ACC112 (cell line): Measurements from ENCODE around the gene NFKBIB.
A peak's percentile ranks its signal among the peaks of the same experiment; 100 is the strongest.
"Not testable (repeated sequence)": the region's sequence is repeated elsewhere in the genome, so short reads cannot be mapped to it uniquely, and the experiment has no call there.

Source experiments
- H2AFZ ChIP-seq: fragments of 200-600 bp; sonication (generic); one replicate; pipeline ENCODE4 v1.6.0; 2017; ENCODE audit warnings: antibody characterized with exemption, low read length; ENCODE audit not compliant: unreplicated experiment
- H3K27ac ChIP-seq: fragments of 200-600 bp; sonication (generic); 2 replicates; pipeline ENCODE4 v1.5.1; 2014; ENCODE audit warnings: low read depth, mild to moderate bottlenecking, antibody characterized with exemption, low read length, moderate library complexity
- H3K27me3 ChIP-seq: fragments of 200-600 bp; sonication (generic); 2 replicates; pipeline ENCODE4 v1.6.1; 2014; ENCODE audit warnings: mild to moderate bottlenecking, antibody characterized with exemption, low read length, moderate library complexity, mixed read lengths; ENCODE audit not compliant: insufficient read depth
- H3K36me3 ChIP-seq: fragments of 200-600 bp; sonication (generic); 2 replicates; pipeline ENCODE4 v1.6.1; 2016; ENCODE audit warnings: mild to moderate bottlenecking, antibody characterized with exemption, low read length, moderate library complexity, mixed read lengths; ENCODE audit not compliant: insufficient read depth
- H3K4me1 ChIP-seq: fragments of 200-600 bp; sonication (generic); one replicate; pipeline ENCODE4 v1.6.1; 2016; ENCODE audit warnings: low read length, mixed read lengths; ENCODE audit not compliant: insufficient read depth, unreplicated experiment, control insufficient read depth
- H3K4me3 ChIP-seq: fragments of 200-600 bp; sonication (generic); 2 replicates; pipeline ENCODE4 v1.5.1; 2014; ENCODE audit warnings: mild to moderate bottlenecking, low read depth, low read length
- H3K79me2 ChIP-seq: fragments of 200-600 bp; sonication (generic); one replicate; pipeline ENCODE4 v1.6.0; 2016; ENCODE audit warnings: low read length; ENCODE audit not compliant: control insufficient read depth, unreplicated experiment, insufficient read depth

Gene NFKBIB

DNA sequence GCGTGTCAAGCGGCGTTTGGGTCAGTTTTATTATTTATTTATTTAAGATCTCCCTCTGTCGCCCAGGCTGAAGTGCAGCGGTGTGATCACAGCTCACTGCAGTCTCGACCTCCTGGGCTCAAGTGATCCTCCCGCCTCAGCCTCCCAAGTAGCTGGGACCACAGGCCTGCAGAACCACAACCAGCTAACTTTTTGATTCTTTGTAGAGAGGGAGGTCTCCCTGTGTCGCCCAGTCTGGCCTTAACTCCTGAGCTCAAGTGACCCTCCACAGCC, 31.7 kb downstream of the NFKBIB start:
- H3K4me3 ChIP-seq, result peak overlapping the region; percentile 94
- no peaks in the 10 kb centered on the region for H3K36me3 ChIP-seq
- H3K4me1 ChIP-seq, result peaks cover 7% of the 10 kb centered on the region
- peaks cover 17% of the 10 kb centered on the region for H3K79me2 ChIP-seq
- no peak overlapping the region for H3K27ac ChIP-seq
- no peak overlapping the region for H2AFZ ChIP-seq
- no peaks in the 10 kb centered on the region for H3K27me3 ChIP-seq

DNA sequence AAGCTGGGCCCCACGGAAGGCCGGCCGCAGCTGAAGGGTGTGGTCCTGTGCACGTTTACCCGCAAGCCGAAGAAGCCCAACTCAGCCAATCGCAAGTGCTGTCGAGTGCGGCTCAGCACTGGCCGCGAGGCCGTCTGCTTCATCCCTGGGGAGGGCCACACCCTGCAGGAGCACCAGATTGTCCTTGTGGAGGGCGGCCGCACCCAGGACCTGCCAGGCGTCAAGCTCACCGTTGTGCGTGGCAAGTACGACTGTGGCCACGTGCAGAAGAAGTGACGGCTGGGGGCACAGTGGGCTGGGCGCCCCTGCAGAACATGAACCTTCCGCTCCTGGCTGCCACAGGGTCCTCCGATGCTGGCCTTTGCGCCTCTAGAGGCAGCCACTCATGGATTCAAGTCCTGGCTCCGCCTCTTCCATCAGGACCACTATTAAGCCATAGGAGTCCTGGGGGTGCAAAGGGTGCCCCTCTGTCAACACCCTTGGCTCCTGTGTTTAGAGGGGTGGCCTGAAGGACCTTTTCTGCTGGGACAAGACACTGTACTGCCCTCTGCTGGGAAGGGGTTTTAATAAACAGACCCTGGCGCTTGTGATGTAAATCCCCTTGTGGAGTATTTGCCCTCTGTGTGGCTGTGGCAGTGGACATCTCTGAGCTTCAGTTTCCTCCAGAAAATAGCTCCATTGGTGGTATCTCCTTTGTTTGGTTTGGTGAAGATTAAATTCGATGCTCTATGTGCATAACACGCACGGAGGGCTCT, 32.8 kb downstream of the NFKBIB start:
- Histone ChIP-seq H3K79me2 (peaks cover 17% of the 10 kb centered on the region), H3K36me3 (no peaks in the 10 kb centered on the region), H3K4me1 (peaks cover 7% of the 10 kb centered on the region), H2AFZ (no peak overlapping the region), H3K27ac (no peak overlapping the region), H3K27me3 (no peaks in the 10 kb centered on the region), H3K4me3 (peak overlapping the region; percentile 94; the same call in 1 of the 2 replicates)

DNA sequence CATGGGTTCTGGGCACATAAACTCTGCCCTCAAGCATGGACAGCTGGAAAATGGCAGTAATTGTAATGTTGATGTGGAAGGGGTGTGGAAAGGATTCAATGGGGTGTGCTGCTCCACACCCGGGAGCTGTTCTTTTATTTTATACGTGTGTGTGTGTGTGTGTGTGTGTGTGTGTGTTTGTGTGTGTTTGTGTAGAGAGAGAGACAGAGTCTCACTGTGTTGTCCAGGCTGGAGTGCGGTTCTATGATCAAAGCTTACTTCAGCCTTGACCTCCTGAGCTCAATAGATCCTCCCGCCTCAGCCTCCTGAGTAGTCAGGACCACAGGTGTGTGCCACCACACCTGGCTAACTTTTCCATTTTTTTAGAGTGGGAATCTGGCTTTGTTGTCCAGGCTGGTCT, 33.8 kb downstream of the NFKBIB start:
- peaks cover 7% of the 10 kb centered on the region for H3K4me1 ChIP-seq
- H3K36me3 ChIP-seq, result no peaks in the 10 kb centered on the region
- no peaks in the 10 kb centered on the region for H3K27me3 ChIP-seq
- H3K79me2 ChIP-seq, result peaks cover 17% of the 10 kb centered on the region
- H2AFZ ChIP-seq, result no peak overlapping the region
- H3K27ac ChIP-seq, result no peak overlapping the region
- no peak overlapping the region for H3K4me3 ChIP-seq

DNA sequence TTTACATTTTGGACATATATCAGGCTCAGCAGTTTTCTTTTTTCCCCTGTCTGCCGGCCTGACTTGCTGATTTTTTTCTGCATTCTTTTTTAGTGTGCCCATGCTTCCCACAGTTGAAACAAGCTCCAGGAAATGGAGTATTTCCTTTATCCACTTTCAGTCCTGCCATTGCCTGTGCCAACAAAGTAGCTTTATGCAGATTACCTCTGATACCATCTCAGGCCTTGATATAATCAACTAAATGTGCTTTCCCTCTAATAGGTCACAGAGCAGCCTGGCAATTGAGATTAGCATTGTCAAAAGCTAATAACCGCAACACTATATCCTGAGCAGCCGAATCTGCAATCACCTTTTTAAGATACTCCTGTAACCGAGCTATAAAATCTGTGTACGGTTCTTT, 40.2 kb downstream of the NFKBIB start:
- no peaks in the 10 kb centered on the region for H3K79me2 ChIP-seq
- no peak overlapping the region for H2AFZ ChIP-seq
- no peak overlapping the region for H3K4me3 ChIP-seq
- H3K27me3 ChIP-seq, result no peaks in the 10 kb centered on the region
- H3K36me3 ChIP-seq, result no peaks in the 10 kb centered on the region
- H3K4me1 ChIP-seq, result no peaks in the 10 kb centered on the region
- no peak overlapping the region for H3K27ac ChIP-seq

DNA sequence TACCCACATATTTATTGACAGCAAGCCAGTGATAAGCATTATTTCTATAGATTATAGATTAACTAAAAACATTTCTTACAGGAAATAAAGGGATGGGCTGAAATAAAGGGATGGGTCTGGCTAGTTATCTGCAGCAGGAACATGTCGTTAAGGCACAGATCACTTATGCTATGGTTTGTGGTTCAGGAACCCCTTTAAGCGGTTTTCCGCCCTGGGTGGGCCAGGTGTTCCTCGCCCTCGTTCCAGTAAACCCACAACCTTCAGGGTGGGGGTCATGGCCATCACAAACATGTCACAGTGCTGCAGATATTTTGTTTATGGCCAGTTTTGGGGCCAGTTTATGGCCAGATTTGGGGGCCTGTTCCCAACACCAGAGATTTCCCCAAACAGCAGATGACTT, 41.7 kb downstream of the NFKBIB start:
- not testable (repeated sequence) for H3K27ac ChIP-seq, H3K27me3 ChIP-seq, H3K4me3 ChIP-seq, H3K4me1 ChIP-seq, H3K36me3 ChIP-seq, H3K79me2 ChIP-seq, H2AFZ ChIP-seq

DNA sequence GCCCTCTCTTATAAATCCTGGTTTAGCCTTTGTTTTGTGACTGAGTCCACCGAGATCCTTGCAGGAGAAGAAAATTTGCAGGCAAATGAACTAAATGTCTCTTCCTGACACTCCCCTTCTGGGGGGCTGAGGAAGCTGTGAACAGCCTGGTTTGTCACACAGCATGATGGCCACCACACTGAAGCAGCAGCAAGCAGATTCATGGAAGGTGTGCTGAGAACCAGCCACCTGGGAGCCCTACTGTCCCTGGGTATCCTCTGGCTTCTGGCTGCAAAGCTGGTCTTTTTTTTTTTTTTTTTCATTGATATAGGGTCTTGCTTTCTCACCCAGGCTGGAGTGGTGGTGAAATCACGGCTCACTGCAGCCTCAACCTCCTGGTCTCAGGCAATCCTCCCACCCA, 42.2 kb downstream of the NFKBIB start:
- H2AFZ ChIP-seq, result no peak overlapping the region

DNA sequence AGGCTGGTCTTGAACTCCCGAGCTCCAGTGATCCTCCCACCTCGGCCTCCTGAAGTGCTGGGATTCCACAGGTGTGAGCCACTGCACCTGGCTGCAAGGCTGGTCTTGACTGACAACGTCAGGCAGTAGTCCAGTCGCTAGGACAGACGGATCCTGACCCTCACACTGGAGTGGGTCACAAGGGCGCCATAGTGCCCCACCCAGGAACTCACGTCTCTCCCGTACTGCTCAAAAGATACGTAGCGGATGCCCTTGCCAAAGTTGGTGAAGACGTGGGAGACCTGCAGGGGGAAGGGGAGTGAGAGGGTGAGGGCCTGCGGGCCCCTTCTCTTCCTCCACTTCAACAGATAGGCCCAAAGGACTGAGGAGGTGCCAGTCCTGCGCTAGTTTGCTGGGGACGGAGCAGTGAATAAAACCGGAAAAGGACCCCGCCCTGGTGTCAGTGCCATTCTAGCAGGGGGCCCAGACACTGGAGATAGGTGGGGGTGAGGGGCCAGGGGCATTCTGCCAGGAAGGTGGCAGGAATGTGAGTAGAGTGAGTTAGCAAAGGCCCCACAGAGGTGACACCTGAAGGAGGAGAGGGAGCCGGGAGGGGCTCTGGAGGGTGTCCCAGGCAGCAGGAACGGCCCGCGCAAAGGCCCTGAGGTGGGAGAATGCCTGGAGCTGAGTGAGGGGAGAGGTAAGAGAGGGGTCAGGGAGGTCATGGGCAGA, 42.9 kb downstream of the NFKBIB start:
- H2AFZ ChIP-seq, result no peak overlapping the region
- H3K4me1 ChIP-seq, result no peaks in the 10 kb centered on the region
- H3K27me3 ChIP-seq, result no peaks in the 10 kb centered on the region
- no peaks in the 10 kb centered on the region for H3K79me2 ChIP-seq
- H3K4me3 ChIP-seq, result no peak overlapping the region
- 0 out of 2 replicates have a peak, but pooled peaks cover 4% of the 10 kb centered on the region for H3K36me3 ChIP-seq
- H3K27ac ChIP-seq, result no peak overlapping the region

More for the DNA sequence above, 42.2 kb downstream of the NFKBIB start:
- H3K27me3 ChIP-seq, result no peaks in the 10 kb centered on the region
- H3K4me1 ChIP-seq, result no peaks in the 10 kb centered on the region
- no peaks in the 10 kb centered on the region for H3K79me2 ChIP-seq
- no peak overlapping the region for H3K27ac ChIP-seq
- 0 out of 2 replicates have a peak, but pooled peaks cover 4% of the 10 kb centered on the region for H3K36me3 ChIP-seq
- H3K4me3 ChIP-seq, result no peak overlapping the region

DNA sequence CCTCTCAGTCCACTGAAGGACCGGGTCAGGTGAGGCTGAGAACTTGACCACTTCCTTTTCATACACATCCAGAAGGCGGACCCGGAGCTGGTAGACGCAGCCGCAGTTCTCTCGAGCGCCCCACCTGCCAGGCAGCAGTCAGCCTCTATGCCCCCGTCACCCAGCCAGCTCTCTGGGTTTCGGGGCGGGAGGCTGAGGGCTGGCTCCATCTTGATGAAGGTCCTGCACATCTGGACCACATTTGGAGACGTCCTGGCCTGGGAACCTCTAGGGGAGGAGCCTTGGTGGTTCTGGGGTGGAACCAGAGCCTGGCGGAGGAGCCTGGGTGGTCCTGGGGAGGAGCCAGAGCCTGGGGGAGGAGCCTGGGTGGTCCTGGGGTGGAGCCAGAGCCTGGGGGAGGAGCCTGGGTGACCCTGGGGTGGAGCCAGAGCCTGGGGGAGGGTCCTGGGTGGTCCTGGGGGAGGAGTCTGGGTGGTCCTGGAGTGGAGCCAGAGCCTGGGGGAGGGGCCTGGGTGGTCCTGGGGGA, 45.3 kb downstream of the NFKBIB start:
- Histone ChIP-seq H3K4me1 (no peaks in the 10 kb centered on the region), H3K36me3 (0 out of 2 replicates have a peak, but pooled peaks cover 4% of the 10 kb centered on the region), H3K4me3 (no peak overlapping the region), H3K79me2 (no peaks in the 10 kb centered on the region), H3K27me3 (no peaks in the 10 kb centered on the region), H3K27ac (no peak overlapping the region), H2AFZ (no peak overlapping the region)

DNA sequence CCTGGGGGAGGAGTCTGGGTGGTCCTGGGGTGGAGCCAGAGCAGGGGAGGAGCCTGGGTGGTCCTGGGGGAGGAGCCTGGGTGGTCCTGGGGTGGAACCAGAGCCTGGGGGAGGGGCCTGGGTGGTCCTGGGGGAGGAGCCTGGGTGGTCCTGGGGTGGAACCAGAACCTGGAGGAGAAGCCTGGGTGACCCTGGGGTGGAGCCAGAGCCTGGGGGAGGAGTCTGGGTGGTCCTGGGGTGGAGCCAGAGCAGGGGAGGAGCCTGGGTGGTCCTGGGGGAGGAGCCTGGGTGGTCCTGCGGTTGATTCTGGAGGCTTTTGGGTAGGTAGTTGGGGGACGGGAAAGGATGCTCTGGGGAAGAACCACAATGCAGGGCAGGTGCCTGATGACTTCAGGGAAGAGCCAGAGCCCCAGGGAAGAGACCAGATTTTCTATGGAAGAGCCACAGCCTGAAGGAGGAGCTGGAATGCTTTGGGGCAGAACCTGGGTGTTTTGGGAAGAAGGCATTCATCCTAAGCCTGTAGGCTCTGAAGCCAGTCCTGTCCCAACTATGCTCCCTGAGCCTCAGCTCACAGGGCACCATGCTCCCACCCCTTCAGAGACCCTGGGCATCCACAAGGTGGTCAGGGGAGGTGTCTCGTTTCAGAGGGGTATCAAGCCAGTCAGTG, 45.9 kb downstream of the NFKBIB start:
- no peak overlapping the region for H3K27ac ChIP-seq
- H3K4me1 ChIP-seq, result no peaks in the 10 kb centered on the region
- H3K36me3 ChIP-seq, result 0 out of 2 replicates have a peak, but pooled peaks cover 4% of the 10 kb centered on the region
- no peaks in the 10 kb centered on the region for H3K27me3 ChIP-seq
- no peaks in the 10 kb centered on the region for H3K79me2 ChIP-seq
- H2AFZ ChIP-seq, result no peak overlapping the region
- H3K4me3 ChIP-seq, result no peak overlapping the region

DNA sequence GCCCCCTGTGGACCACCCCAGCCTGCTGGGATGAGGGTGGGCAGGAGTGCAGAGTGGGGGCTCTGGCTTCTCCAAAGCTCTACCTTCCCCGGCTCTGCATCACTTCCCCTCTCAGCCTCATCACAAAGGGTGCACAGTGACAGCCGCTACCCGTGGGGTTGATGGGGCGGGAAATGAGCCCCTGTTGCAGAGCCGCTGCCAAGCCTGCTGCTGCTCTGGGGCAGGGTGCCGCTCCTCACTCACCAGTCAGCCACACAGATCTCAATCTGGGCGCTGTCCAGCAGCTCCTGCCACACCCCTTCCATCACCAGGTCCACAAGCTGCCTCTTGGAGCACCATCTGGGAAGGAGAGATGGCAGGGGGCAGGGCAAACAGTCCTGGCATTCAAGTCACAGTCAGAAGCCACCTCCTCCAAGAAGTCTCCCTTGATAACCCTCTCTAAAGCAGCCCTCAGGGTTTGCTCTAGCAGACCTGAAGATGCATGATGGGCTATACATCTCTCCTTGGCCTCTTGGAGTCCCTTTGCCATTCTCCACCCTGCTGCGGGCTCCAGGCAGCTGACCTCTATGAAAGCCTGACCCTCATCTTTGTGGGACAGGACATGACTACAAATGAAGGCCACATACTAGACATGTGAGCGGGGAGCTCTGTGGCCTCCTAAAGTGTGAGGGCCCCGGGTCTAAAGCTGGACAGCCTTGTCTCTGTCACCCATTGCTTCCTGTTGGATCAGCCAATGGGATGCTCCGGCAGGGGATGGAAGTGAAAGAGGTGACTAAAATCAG, 46.7 kb downstream of the NFKBIB start:
- Histone ChIP-seq H3K27me3 (no peaks in the 10 kb centered on the region), H3K36me3 (0 out of 2 replicates have a peak, but pooled peaks cover 4% of the 10 kb centered on the region), H3K4me1 (no peaks in the 10 kb centered on the region), H3K4me3 (no peak overlapping the region), H2AFZ (no peak overlapping the region), H3K27ac (no peak overlapping the region), H3K79me2 (no peaks in the 10 kb centered on the region)
